Effector memory CD4-positive, alpha-beta T cell (primary cell): ENCODE results near the gene PNMT.

ENCODE experiments used
- DNase-seq, 3 donors: peaks; one replicate each; pipeline ENCODE4 v3.0.0-alpha.2; 2020
- H3K27ac ChIP-seq: 2 replicates; pipeline ENCODE4 v1.7.0; 2013; ENCODE audit warnings: mild to moderate bottlenecking, low read length, moderate library complexity; ENCODE audit not compliant: insufficient read depth, poor library complexity, severe bottlenecking
- H3K27me3 ChIP-seq: replicated peaks from 2 replicates; pipeline ENCODE4 v1.7.0; 2013; ENCODE audit warnings: mild to moderate bottlenecking, low read length; ENCODE audit not compliant: insufficient read depth, control insufficient read depth, poor library complexity, severe bottlenecking
- H3K36me3 ChIP-seq: 2 replicates; pipeline ENCODE4 v1.7.0; 2013; ENCODE audit warnings: mild to moderate bottlenecking, low read length, moderate library complexity; ENCODE audit not compliant: control insufficient read depth, insufficient read depth
- H3K4me1 ChIP-seq: 2 replicates; pipeline ENCODE4 v1.7.0; 2013; ENCODE audit warnings: low read length, mild to moderate bottlenecking; ENCODE audit not compliant: control insufficient read depth, insufficient read depth, poor library complexity, severe bottlenecking
- H3K4me3 ChIP-seq: 2 replicates; pipeline ENCODE4 v1.7.0; 2013; ENCODE audit warnings: low read length, low read depth, mild to moderate bottlenecking; ENCODE audit not compliant: insufficient read depth, poor library complexity, severe bottlenecking
- H3K9me3 ChIP-seq: 2 replicates; pipeline ENCODE4 v1.7.0; 2013; ENCODE audit warnings: mild to moderate bottlenecking, low read length, moderate library complexity; ENCODE audit not compliant: control insufficient read depth

The PNMT gene

GRCh38 chr17:39633570-39634183 lies 34.6 kb upstream of the PNMT start:
- no peak overlapping the region for H3K27ac ChIP-seq
- no peaks in the 10 kb centered on the region for H3K36me3 ChIP-seq
- H3K9me3 ChIP-seq, result no peaks in the 10 kb centered on the region
- no peak overlapping the region for H3K4me3 ChIP-seq
- no peak for DNase-seq
- no peaks in the 10 kb centered on the region for H3K27me3 ChIP-seq
- H3K4me1 ChIP-seq, result peaks cover 19% of the 10 kb centered on the region

GRCh38 chr17:39634384-39634871 lies 33.8 kb upstream of the PNMT start:
- Histone ChIP-seq H3K4me3 (no peak overlapping the region), H3K4me1 (peaks cover 21% of the 10 kb centered on the region), H3K9me3 (no peaks in the 10 kb centered on the region), H3K36me3 (no peaks in the 10 kb centered on the region), H3K27ac (no peak overlapping the region), H3K27me3 (no peaks in the 10 kb centered on the region)
- DNase-seq, result no peak

- no peak overlapping the region for H3K27ac ChIP-seq
- H3K27me3 ChIP-seq, result no peaks in the 10 kb centered on the region
- peaks cover 21% of the 10 kb centered on the region for H3K4me1 ChIP-seq
- no peaks in the 10 kb centered on the region for H3K36me3 ChIP-seq
- no peak overlapping the region for H3K4me3 ChIP-seq
- H3K9me3 ChIP-seq, result no peaks in the 10 kb centered on the region
- DNase-seq, result no peak
These were observed 32.6 kb upstream of the PNMT start for GRCh38 chr17:39635614-39636176.

- Histone ChIP-seq H3K9me3 (no peaks in the 10 kb centered on the region), H3K27ac (peak overlapping the region; percentile 87), H3K4me1 (peaks cover 21% of the 10 kb centered on the region), H3K36me3 (no peaks in the 10 kb centered on the region), H3K27me3 (no peaks in the 10 kb centered on the region), H3K4me3 (peak overlapping the region; percentile 84)
- no peak for DNase-seq
These were observed 31.7 kb upstream of the PNMT start for GRCh38 chr17:39636587-39636926.

- peak; percentile 79 to 86 (median 80) for DNase-seq
- peaks cover 23% of the 10 kb centered on the region for H3K4me1 ChIP-seq
These were observed 31.1 kb upstream of the PNMT start, which contains the start of gene STARD3 for GRCh38 chr17:39636927-39637736. TSS of gene STARD3 (plus strand) at chr17:39637144. CDS start at chr17:39653532, 16,388 bp downstream.

GRCh38 chr17:39638317-39638716 lies 29.9 kb upstream of the PNMT start:
- no peaks in the 10 kb centered on the region for H3K36me3 ChIP-seq
- no peaks in the 10 kb centered on the region for H3K27me3 ChIP-seq
- H3K27ac ChIP-seq, result peak overlapping the region; percentile 87
- no peak for DNase-seq
- H3K9me3 ChIP-seq, result no peaks in the 10 kb centered on the region
- peak overlapping the region; percentile 84 for H3K4me3 ChIP-seq
- H3K4me1 ChIP-seq, result peaks cover 25% of the 10 kb centered on the region

More at GRCh38 chr17:39636927-39637736, 31.1 kb upstream of the PNMT start, which contains the start of gene STARD3:
- H3K4me3 ChIP-seq, result peak within 1 kb of the TSS; percentile 84
- no peaks in the 10 kb centered on the region for H3K9me3 ChIP-seq
- peak within 1 kb of the TSS; percentile 87 for H3K27ac ChIP-seq
- H3K27me3 ChIP-seq, result no peaks in the 10 kb centered on the region
- no peaks in the 10 kb centered on the region for H3K36me3 ChIP-seq

- Histone ChIP-seq H3K27ac (no peak overlapping the region), H3K9me3 (no peaks in the 10 kb centered on the region), H3K4me3 (no peak overlapping the region), H3K36me3 (no peaks in the 10 kb centered on the region), H3K27me3 (no peaks in the 10 kb centered on the region), H3K4me1 (peaks cover 25% of the 10 kb centered on the region)
- no peak for DNase-seq
These were observed 29.2 kb upstream of the PNMT start for GRCh38 chr17:39639043-39639442.

DNA sequence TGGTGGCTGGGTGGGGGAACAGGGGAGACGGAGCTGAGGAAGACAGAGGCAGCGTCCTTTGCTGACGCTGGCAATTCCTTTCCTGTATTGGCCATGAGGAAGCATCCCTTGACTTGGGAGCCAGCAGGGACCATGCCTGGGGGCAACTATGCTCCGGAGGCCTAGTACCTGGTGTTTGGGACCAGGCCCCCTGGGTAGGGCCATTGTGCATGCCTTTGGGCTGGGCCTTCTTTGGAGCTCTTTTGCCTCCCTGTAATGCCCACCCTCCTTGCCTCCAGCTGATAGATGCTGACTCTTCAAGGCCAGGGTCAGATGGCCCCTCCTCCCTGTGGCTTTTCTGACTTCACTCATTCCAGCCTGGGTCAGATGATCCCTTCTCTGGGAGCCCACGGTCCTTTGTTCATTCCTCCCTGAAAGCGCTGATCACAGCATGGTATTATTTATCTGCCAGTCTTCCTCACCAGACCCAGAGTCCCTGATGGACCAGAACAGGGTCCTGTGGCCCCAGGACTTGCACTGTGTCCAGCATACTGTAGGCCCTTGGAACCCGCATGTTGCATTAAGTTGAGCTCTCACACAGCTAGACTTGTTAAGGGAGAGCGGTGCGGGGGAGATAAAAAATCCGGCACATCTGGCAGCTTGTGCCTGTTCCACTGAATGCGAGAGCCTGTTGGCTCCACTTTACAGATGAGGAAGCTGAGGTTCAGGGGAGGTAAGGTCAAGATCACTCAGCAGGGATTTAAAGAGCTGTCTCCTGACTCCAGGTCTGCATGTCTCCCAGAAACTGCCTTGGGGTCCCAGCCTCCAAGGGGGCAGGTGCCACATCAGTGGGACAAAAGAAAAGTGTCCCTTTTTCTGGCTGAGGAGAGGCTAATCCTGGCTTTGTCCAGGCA lies 28.4 kb upstream of the PNMT start:
- Histone ChIP-seq H3K36me3 (no peaks in the 10 kb centered on the region), H3K9me3 (no peaks in the 10 kb centered on the region), H3K4me1 (peaks cover 25% of the 10 kb centered on the region), H3K27ac (no peak overlapping the region), H3K4me3 (no peak overlapping the region), H3K27me3 (no peaks in the 10 kb centered on the region)
- DNase-seq, result no peak

GRCh38 chr17:39640591-39641031 lies 27.6 kb upstream of the PNMT start:
- no peak overlapping the region for H3K4me3 ChIP-seq
- H3K9me3 ChIP-seq, result no peaks in the 10 kb centered on the region
- no peaks in the 10 kb centered on the region for H3K27me3 ChIP-seq
- no peak for DNase-seq
- H3K27ac ChIP-seq, result no peak overlapping the region
- peaks cover 25% of the 10 kb centered on the region for H3K4me1 ChIP-seq
- no peaks in the 10 kb centered on the region for H3K36me3 ChIP-seq
